Loucy (cell line): ENCODE results near the gene KIF20B.

Experiments
- H2AFZ ChIP-seq: fragments of 200-600 bp; sonication (generic); 2 replicates; pipeline ENCODE4 v1.6.0; 2016; ENCODE audit warnings: antibody characterized with exemption, mild to moderate bottlenecking, low read length, moderate library complexity
- H3F3A ChIP-seq: fragments of 200-600 bp; 2 replicates; pipeline ENCODE4 v1.6.0; 2016; ENCODE audit warnings: antibody characterized with exemption, low read depth, mild to moderate bottlenecking
- H3K27me3 ChIP-seq: fragments of 200-600 bp; sonication (generic); 2 replicates; pipeline ENCODE4 v1.6.1; 2014; ENCODE audit warnings: low read length, mild to moderate bottlenecking; ENCODE audit not compliant: insufficient read depth, poor library complexity, severe bottlenecking
- H3K36me3 ChIP-seq: fragments of 200-600 bp; sonication (generic); 2 replicates; pipeline ENCODE4 v1.6.1; 2016; ENCODE audit warnings: low read length; ENCODE audit not compliant: insufficient read depth
- H3K4me1 ChIP-seq: fragments of 200-600 bp; sonication (generic); 2 replicates; pipeline ENCODE4 v1.5.1; 2014; ENCODE audit warnings: low read length, mild to moderate bottlenecking; ENCODE audit not compliant: insufficient read depth, poor library complexity, severe bottlenecking
- H3K4me2 ChIP-seq: fragments of 200-600 bp; sonication (generic); 2 replicates; pipeline ENCODE4 v1.6.0; 2014; ENCODE audit warnings: antibody characterized with exemption, low read length, low read depth, mild to moderate bottlenecking; ENCODE audit not compliant: poor library complexity, severe bottlenecking
- H3K4me3 ChIP-seq: fragments of 200-600 bp; sonication (generic); 2 replicates; pipeline ENCODE4 v1.5.1; 2014; ENCODE audit warnings: low read length, mild to moderate bottlenecking, mixed read lengths; ENCODE audit not compliant: poor library complexity, severe bottlenecking
- H3K79me2 ChIP-seq: fragments of 200-600 bp; sonication (generic); 2 replicates; pipeline ENCODE4 v1.6.1; 2014; ENCODE audit warnings: low read length; ENCODE audit not compliant: insufficient read depth
- H3K9ac ChIP-seq: fragments of 200-600 bp; sonication (generic); 2 replicates; pipeline ENCODE4 v1.6.0; 2014; ENCODE audit warnings: mild to moderate bottlenecking, low read depth, low read length, moderate library complexity; ENCODE audit not compliant: poor library complexity, severe bottlenecking
- H3K9me2 ChIP-seq: fragments of 200-600 bp; sonication (generic); replicated peaks from 2 replicates; pipeline ENCODE4 v1.6.1; 2016; ENCODE audit warnings: low read depth, low read length, mixed read lengths
- H3K9me3 ChIP-seq: fragments of 200-600 bp; sonication (generic); 2 replicates; pipeline ENCODE4 v1.6.1; 2014; ENCODE audit warnings: mild to moderate bottlenecking, antibody characterized with exemption, low read length, low read depth; ENCODE audit not compliant: insufficient read depth
- H4K20me1 ChIP-seq: fragments of 200-600 bp; sonication (generic); 2 replicates; pipeline ENCODE4 v1.6.0; 2014; ENCODE audit warnings: antibody characterized with exemption, low read length, mild to moderate bottlenecking; ENCODE audit not compliant: insufficient read depth, poor library complexity, severe bottlenecking
- CTCF ChIP-seq: fragments of 200-600 bp; sonication (generic); conservative IDR thresholded peaks from 2 replicates; pipeline ENCODE4 v1.5.1; 2014; ENCODE audit warnings: mild to moderate bottlenecking, antibody characterized with exemption, low read length
- EZH2phosphoT487 ChIP-seq: fragments of 200-600 bp; IDR thresholded peaks from 2 replicates; pipeline ENCODE4 v1.6.1; 2018; ENCODE audit warnings: antibody characterized with exemption, mild to moderate bottlenecking, moderate library complexity, borderline replicate concordance

KIF20B gene

GRCh38 chr10:89707372-89707771 is 6.0 kb downstream of the KIF20B start:
- no peaks in the 10 kb centered on the region for H3K9me3 ChIP-seq
- H4K20me1 ChIP-seq: peaks cover 38% of the 10 kb centered on the region
- H3K79me2 ChIP-seq: peaks cover 97% of the 10 kb centered on the region
- peaks cover 21% of the 10 kb centered on the region for H3K36me3 ChIP-seq
- H3K4me2 ChIP-seq: peak overlapping the region; percentile 94
- H3K27me3 ChIP-seq: no peaks in the 10 kb centered on the region
- no peaks in the 10 kb centered on the region for H3K9me2 ChIP-seq
- H3F3A ChIP-seq: no peaks in the 10 kb centered on the region
- no peak overlapping the region for H2AFZ ChIP-seq
- no peak for TF ChIP-seq EZH2phosphoT487
- H3K4me3 ChIP-seq: peak overlapping the region; percentile 93
- peaks cover 76% of the 10 kb centered on the region for H3K4me1 ChIP-seq
- peak overlapping the region; percentile 38 for H3K9ac ChIP-seq

GRCh38 chr10:89710753-89711152 is 9.4 kb downstream of the KIF20B start:
- TF ChIP-seq CTCF (no peak), EZH2phosphoT487 (no peak)
- H3K9me3 ChIP-seq: no peaks in the 10 kb centered on the region
- H3K4me2 ChIP-seq: peak overlapping the region; percentile 56
- no peak overlapping the region for H3K9ac ChIP-seq
- H3K79me2 ChIP-seq: peaks cover 69% of the 10 kb centered on the region
- peak overlapping the region; percentile 17 for H3K4me3 ChIP-seq
- H3F3A ChIP-seq: no peaks in the 10 kb centered on the region
- peaks cover 46% of the 10 kb centered on the region for H3K36me3 ChIP-seq
- peaks cover 26% of the 10 kb centered on the region for H4K20me1 ChIP-seq
- H3K4me1 ChIP-seq: peaks cover 50% of the 10 kb centered on the region
- H3K27me3 ChIP-seq: no peaks in the 10 kb centered on the region
- H2AFZ ChIP-seq: no peak overlapping the region
- H3K9me2 ChIP-seq: no peaks in the 10 kb centered on the region

- no peaks in the 10 kb centered on the region for H3K79me2 ChIP-seq
- H4K20me1 ChIP-seq: no peaks in the 10 kb centered on the region
- H3K9ac ChIP-seq: no peak overlapping the region
- H3K9me3 ChIP-seq: no peaks in the 10 kb centered on the region
- 0 out of 2 replicates have a peak, but pooled peaks cover 3% of the 10 kb centered on the region for H3F3A ChIP-seq
- H3K27me3 ChIP-seq: no peaks in the 10 kb centered on the region
- H3K4me3 ChIP-seq: no peak overlapping the region
- no peak overlapping the region for H3K4me2 ChIP-seq
- peaks cover 69% of the 10 kb centered on the region for H3K36me3 ChIP-seq
- peaks cover 3% of the 10 kb centered on the region for H3K4me1 ChIP-seq
- H2AFZ ChIP-seq: no peak overlapping the region
- TF ChIP-seq CTCF (no peak), EZH2phosphoT487 (no peak)
- no peaks in the 10 kb centered on the region for H3K9me2 ChIP-seq
Observed at GRCh38 chr10:89734616-89735015, 33.2 kb downstream of the KIF20B start.

GRCh38 chr10:89738551-89739209 is 37.3 kb downstream of the KIF20B start:
- TF ChIP-seq EZH2phosphoT487 (no peak), CTCF (no peak)
- H3K4me1 ChIP-seq: peaks cover 3% of the 10 kb centered on the region
- no peak overlapping the region for H3K9ac ChIP-seq

More at GRCh38 chr10:89738551-89739209, 37.3 kb downstream of the KIF20B start:
- Histone ChIP-seq H3K27me3 (no peaks in the 10 kb centered on the region), H2AFZ (no peak overlapping the region), H3K9me3 (no peaks in the 10 kb centered on the region), H4K20me1 (no peaks in the 10 kb centered on the region), H3K36me3 (peaks cover 56% of the 10 kb centered on the region), H3K9me2 (no peaks in the 10 kb centered on the region), H3K4me2 (peak overlapping the region; percentile 13), H3K4me3 (no peak overlapping the region), H3K79me2 (no peaks in the 10 kb centered on the region), H3F3A (0 out of 2 replicates have a peak, but pooled peaks cover 3% of the 10 kb centered on the region)
